Type B pancreatic cell (in vitro differentiated cells): ENCODE measurements around the gene ELOF1. TPM values are rescaled to one million over a fixed set of nuclear protein-coding genes. Genes with fewer than 3 reads are reported as not detected.

ENCODE experiments used
- DNase-seq: peaks from one replicate; pipeline ENCODE4 v3.0.0; 2021; ENCODE audit warnings: mixed read lengths; ENCODE audit not compliant: unreplicated experiment; ENCODE audit errors: extremely low spot score
- H3K27ac Mint-ChIP-seq: 2 replicates; pipeline ENCODE4 v1.8.0; 2021; ENCODE audit warnings: mild to moderate bottlenecking, mixed read lengths
- H3K27me3 Mint-ChIP-seq: 2 replicates; pipeline ENCODE4 v1.8.0; 2021; ENCODE audit warnings: mixed read lengths
- H3K36me3 Mint-ChIP-seq: 2 replicates; pipeline ENCODE4 v1.8.0; 2021; ENCODE audit warnings: mixed read lengths
- H3K4me1 Mint-ChIP-seq: one replicate; pipeline ENCODE4 v1.8.0; 2021; ENCODE audit warnings: mixed read lengths; ENCODE audit not compliant: unreplicated experiment
- H3K4me3 Mint-ChIP-seq: 2 replicates; pipeline ENCODE4 v1.8.0; 2021; ENCODE audit warnings: mild to moderate bottlenecking, mixed read lengths
- H3K9me3 Mint-ChIP-seq: 2 replicates; pipeline ENCODE4 v1.8.0; 2021; ENCODE audit warnings: mixed read lengths
- total RNA-seq: library from RNA; stranded (reverse); gene quantifications from 2 replicates; pipeline ENCODE4 v1.2.1, GENCODE V29; 2021; ENCODE audit warnings: low replicate concordance
- TF ChIP-seq, protein P1 (sequence below): fragments of 200-600 bp; sonication (generic); conservative IDR thresholded peaks from 2 replicates; pipeline ENCODE4 v1.5.0; 2021; ENCODE audit warnings: antibody characterized with exemption, mild to moderate bottlenecking

The ELOF1 gene
- total RNA-seq, 1 donor from 2014 or later, result 57.1 TPM

DNA sequence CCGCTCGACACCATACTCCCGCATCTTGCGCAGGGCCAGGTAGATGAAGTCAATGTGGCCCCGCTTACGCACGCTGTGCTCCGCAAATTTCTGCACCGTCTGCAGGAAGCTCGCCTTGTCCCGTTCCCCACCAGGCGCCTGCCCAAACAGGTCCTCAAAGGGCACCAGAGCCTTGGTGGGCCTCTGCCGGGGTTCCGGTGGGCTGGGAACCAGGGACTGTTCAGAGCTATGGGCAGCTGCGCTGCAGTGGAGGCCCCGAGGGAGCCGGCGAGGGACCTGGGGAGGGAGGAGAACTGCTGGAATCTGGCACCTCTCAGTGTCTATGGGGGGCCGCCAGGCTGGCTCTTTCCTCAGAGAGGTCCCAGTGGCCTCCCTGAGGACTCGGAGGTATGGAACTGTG is 45.1 kb downstream of the ELOF1 start:
- no peak overlapping the region for H3K4me3 Mint-ChIP-seq

GRCh38 chr19:11510444-11510843 is 48.6 kb downstream of the ELOF1 start:
- no peak for DNase-seq
- Mint-ChIP-seq H3K27me3 (no peaks in the 10 kb centered on the region), H3K9me3 (no peaks in the 10 kb centered on the region), H3K36me3 (no peaks in the 10 kb centered on the region), H3K4me1 (no peaks in the 10 kb centered on the region), H3K4me3 (no peak overlapping the region), H3K27ac (no peak overlapping the region)
- TF ChIP-seq, protein P1, sequence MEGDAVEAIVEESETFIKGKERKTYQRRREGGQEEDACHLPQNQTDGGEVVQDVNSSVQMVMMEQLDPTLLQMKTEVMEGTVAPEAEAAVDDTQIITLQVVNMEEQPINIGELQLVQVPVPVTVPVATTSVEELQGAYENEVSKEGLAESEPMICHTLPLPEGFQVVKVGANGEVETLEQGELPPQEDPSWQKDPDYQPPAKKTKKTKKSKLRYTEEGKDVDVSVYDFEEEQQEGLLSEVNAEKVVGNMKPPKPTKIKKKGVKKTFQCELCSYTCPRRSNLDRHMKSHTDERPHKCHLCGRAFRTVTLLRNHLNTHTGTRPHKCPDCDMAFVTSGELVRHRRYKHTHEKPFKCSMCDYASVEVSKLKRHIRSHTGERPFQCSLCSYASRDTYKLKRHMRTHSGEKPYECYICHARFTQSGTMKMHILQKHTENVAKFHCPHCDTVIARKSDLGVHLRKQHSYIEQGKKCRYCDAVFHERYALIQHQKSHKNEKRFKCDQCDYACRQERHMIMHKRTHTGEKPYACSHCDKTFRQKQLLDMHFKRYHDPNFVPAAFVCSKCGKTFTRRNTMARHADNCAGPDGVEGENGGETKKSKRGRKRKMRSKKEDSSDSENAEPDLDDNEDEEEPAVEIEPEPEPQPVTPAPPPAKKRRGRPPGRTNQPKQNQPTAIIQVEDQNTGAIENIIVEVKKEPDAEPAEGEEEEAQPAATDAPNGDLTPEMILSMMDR, result no peak

More for the DNA sequence above, 45.1 kb downstream of the ELOF1 start:
- TF ChIP-seq, protein P1, result no peak
- H3K4me1 Mint-ChIP-seq, result no peaks in the 10 kb centered on the region
- no peak for DNase-seq
- no peaks in the 10 kb centered on the region for H3K36me3 Mint-ChIP-seq
- no peak overlapping the region for H3K27ac Mint-ChIP-seq
- H3K27me3 Mint-ChIP-seq, result no peaks in the 10 kb centered on the region
- no peaks in the 10 kb centered on the region for H3K9me3 Mint-ChIP-seq

GRCh38 chr19:11507370-11508078 is 51.5 kb downstream of the ELOF1 start:
- no peaks in the 10 kb centered on the region for H3K9me3 Mint-ChIP-seq
- TF ChIP-seq, protein P1, result no peak
- H3K27ac Mint-ChIP-seq, result no peak overlapping the region
- peaks cover 8% of the 10 kb centered on the region for H3K4me1 Mint-ChIP-seq
- no peaks in the 10 kb centered on the region for H3K27me3 Mint-ChIP-seq
- H3K36me3 Mint-ChIP-seq, result no peaks in the 10 kb centered on the region
- DNase-seq, result no peak
- H3K4me3 Mint-ChIP-seq, result peak overlapping the region; percentile 34

- Mint-ChIP-seq H3K27me3 (no peaks in the 10 kb centered on the region), H3K4me1 (peaks cover 8% of the 10 kb centered on the region), H3K4me3 (peak overlapping the region; percentile 78), H3K36me3 (no peaks in the 10 kb centered on the region), H3K9me3 (no peaks in the 10 kb centered on the region), H3K27ac (peak overlapping the region; percentile 51)
- no peak for DNase-seq
- TF ChIP-seq, protein P1, result no peak
These were observed 52.1 kb downstream of the ELOF1 start for GRCh38 chr19:11506967-11507366.

DNA sequence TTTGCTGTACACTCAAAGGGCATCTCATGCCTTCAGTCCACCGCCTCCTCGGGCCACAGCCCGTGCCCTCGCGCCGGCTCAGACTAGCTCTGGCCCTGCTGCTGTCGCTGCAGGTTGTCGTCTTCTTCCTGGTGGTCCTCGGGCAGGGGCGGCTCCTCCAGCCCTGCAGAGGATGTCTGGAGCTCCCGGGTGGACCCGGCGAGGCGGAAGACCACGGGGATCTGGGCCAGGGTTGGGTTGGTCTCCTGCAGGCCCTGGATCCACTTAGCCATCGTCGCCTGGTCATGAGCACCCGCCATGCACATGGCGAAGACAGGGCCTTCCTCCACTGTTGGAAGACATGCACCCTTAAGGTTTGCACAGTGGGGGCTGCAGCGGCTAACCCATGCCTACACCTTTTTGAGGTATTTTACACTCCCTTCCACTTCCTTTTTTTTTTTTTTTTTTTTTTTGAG is 52.9 kb downstream of the ELOF1 start:
- Mint-ChIP-seq H3K9me3 (no peaks in the 10 kb centered on the region), H3K36me3 (no peaks in the 10 kb centered on the region), H3K27me3 (no peaks in the 10 kb centered on the region), H3K4me3 (peak overlapping the region; percentile 92), H3K4me1 (peaks cover 8% of the 10 kb centered on the region), H3K27ac (peak overlapping the region; percentile 94)
- DNase-seq, result no peak
- TF ChIP-seq, protein P1, result no peak
